ENCODE results near the gene IL36G. TPM values are rescaled to one million over a fixed set of nuclear protein-coding genes. Genes with fewer than 3 reads are reported as not detected.

Gene IL36G
- total and polyA plus RNA-seq, 11 donors, result not detected

GRCh38 chr2:112985090-112985489 lies 7.3 kb downstream of the IL36G start:
- Histone ChIP-seq H3K27ac (no peak overlapping the region), H3K9me3 (peaks cover 0 to 14% (median 5%) of the 10 kb centered on the region in 12 donors), H3K36me3 (no peaks in the 10 kb centered on the region), H3K27me3 (peaks cover 0 to 9% (median 0%) of the 10 kb centered on the region in 9 donors), H3K4me3 (no peak overlapping the region), H3K4me1 (no peaks in the 10 kb centered on the region)
- WGBS, 4 donors, result 80 to 91% (median 88%) methylated on average over 5 of the region's 5 CpGs
- intact Hi-C loops (cut with DNase I), result no loop called here
- no peak for TF ChIP-seq POLR2A (IDR thresholded peaks at IDR 0.05)
- no peak for TF ChIP-seq CTCF (IDR thresholded peaks at IDR 0.05)
- no peak for ATAC-seq
- DNase-seq, result no peak

DNA sequence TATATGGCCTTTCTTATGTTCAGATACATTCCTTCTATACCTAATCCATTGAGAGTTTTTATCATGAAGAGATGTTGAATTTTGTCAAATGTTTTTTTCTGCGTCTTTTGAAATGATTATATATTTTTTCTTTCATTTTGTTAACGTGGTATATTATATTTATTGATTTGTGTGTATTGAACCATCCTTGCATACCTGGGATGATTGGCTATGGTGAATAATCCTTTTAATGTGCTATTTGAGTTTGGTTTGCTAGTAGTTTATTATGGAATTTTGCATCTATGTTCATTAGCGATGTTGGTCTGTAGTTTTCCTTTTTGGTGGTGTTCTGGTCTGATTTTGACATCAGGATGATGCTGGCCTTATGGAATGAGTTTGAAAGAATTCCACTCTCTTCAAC lies 11.8 kb downstream of the IL36G start:
- no peak for TF ChIP-seq CTCF (IDR thresholded peaks at IDR 0.05)
- TF ChIP-seq POLR2A (IDR thresholded peaks at IDR 0.05), result no peak
- 63 to 78% (median 67%) methylated on average over 3 of the region's 3 CpGs for WGBS, 4 donors
- Histone ChIP-seq H3K27me3 (no peaks in the 10 kb centered on the region), H3K9me3 (peaks cover 0 to 39% (median 21%) of the 10 kb centered on the region in 12 donors), H3K36me3 (no peaks in the 10 kb centered on the region), H3K4me1 (no peaks in the 10 kb centered on the region), H3K4me3 (no peak overlapping the region), H3K27ac (no peak overlapping the region)
- DNase-seq, result no peak
- intact Hi-C loops (cut with DNase I), result no loop called here
- ATAC-seq, result no peak

- TF ChIP-seq POLR2A (IDR thresholded peaks at IDR 0.05), result no peak
- TF ChIP-seq CTCF (IDR thresholded peaks at IDR 0.05), result no peak
- H3K4me3 ChIP-seq, result no peak overlapping the region
- no peaks in the 10 kb centered on the region for H3K4me1 ChIP-seq
- H3K36me3 ChIP-seq, result no peaks in the 10 kb centered on the region
- no peak for DNase-seq
- H3K27me3 ChIP-seq, result no peaks in the 10 kb centered on the region
- intact Hi-C loops (cut with DNase I), result no loop called here
- H3K27ac ChIP-seq, result no peak overlapping the region
- peaks cover 0 to 39% (median 21%) of the 10 kb centered on the region in 12 donors for H3K9me3 ChIP-seq
- no peak for ATAC-seq
These were observed 16.0 kb downstream of the IL36G start for GRCh38 chr2:112993831-112994230.

DNA sequence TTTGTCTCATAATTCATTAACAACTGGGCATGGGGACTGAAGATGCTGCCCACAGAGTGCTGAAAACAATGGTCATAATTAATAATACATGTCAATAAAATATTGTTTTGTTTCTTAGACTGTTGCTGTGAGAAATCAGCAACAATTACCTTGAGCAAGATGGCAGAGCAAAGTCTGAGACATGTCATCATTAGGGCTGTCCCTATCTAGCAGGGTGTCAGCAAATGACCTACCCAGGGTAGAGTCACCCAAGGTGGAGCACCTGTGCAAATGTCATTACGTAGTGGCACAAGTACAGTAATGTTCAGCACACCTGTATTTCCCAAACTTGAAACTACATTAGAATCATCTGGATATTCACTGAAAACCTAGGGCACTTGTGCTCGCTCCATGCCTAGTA lies 16.8 kb downstream of the IL36G start:
- intact Hi-C loops (cut with DNase I), result no loop called here
- 79 to 86% (median 84%) methylated on average over 2 of the region's 2 CpGs for WGBS, 4 donors
- no peak for TF ChIP-seq POLR2A (IDR thresholded peaks at IDR 0.05)
- no peak for TF ChIP-seq CTCF (IDR thresholded peaks at IDR 0.05)
- Histone ChIP-seq H3K4me1 (no peaks in the 10 kb centered on the region), H3K27ac (no peak overlapping the region), H3K27me3 (no peaks in the 10 kb centered on the region), H3K4me3 (no peak overlapping the region), H3K36me3 (no peaks in the 10 kb centered on the region), H3K9me3 (peaks cover 0 to 37% (median 20%) of the 10 kb centered on the region in 12 donors)
- ATAC-seq (no peak), DNase-seq (no peak)
